WERI-Rb-1 (cell line): ENCODE results near the gene DYSF.

Source experiments
- DNase-seq: peaks from one replicate; pipeline ENCODE4 v3.0.0-alpha.2; 2020
- H3K27ac ChIP-seq: fragments of 250-450 bp; sonication (Bioruptor Pico); 2 replicates; pipeline ENCODE4 v1.5.1; 2020; ENCODE audit warnings: mild to moderate bottlenecking, moderate library complexity
- H3K27me3 ChIP-seq: fragments of 250-450 bp; sonication (Bioruptor Pico); 2 replicates; pipeline ENCODE4 v1.5.1; 2021; ENCODE audit warnings: mild to moderate bottlenecking, low read depth, moderate library complexity; ENCODE audit not compliant: insufficient read depth, severe bottlenecking
- H3K36me3 ChIP-seq: fragments of 250-450 bp; sonication (Bioruptor Pico); 2 replicates; pipeline ENCODE4 v1.5.1; 2020; ENCODE audit warnings: mild to moderate bottlenecking, moderate library complexity
- H3K4me3 ChIP-seq: 2 replicates; pipeline ENCODE4 v1.5.1; 2011; ENCODE audit warnings: low read depth, mild to moderate bottlenecking, control low read depth, low read length
- H3K9me3 ChIP-seq: fragments of 250-450 bp; sonication (Bioruptor Pico); 2 replicates; pipeline ENCODE4 v1.5.1; 2021; ENCODE audit warnings: mild to moderate bottlenecking, moderate library complexity; ENCODE audit not compliant: severe bottlenecking
- CTCF ChIP-seq: IDR thresholded peaks from 2 replicates; pipeline ENCODE4 v1.5.1; 2011; ENCODE audit warnings: low read depth, mild to moderate bottlenecking, control low read depth, inconsistent platforms, low read length

The DYSF gene

GRCh38 chr2:71618327-71619113, 165.2 kb downstream of the DYSF start:
- 0 out of 2 replicates have a peak, but pooled peaks have one; percentile 9 for TF ChIP-seq CTCF
- H3K36me3 ChIP-seq: no peaks in the 10 kb centered on the region
- no peak for DNase-seq

DNA sequence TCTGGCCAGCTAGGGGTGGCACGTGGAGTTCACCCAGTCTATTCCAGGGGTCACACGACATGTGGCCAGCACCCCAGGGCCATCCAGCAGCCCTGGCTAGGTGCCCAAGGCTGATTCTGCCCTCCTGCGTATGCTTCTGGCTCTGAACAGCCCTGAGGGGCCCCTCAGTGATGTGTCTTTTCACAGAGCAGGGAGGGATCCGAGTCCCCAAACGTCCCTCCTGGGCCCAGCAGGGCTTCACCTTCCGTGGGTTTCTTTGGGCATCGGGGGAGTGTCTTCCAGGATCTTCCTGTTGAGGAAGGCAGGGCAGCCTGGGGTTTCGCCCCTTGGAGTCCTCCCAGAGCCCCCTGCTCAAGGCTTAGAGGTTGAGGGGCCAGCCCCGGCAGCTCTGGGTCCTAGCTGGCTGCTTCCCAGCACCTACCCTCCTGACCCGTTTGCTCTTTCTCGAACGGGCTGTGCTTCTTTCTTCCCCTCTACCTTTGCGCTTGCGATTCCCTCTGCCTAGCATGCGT, 165.9 kb downstream of the DYSF start:
- Histone ChIP-seq H3K27me3 (no peaks in the 10 kb centered on the region), H3K9me3 (no peaks in the 10 kb centered on the region), H3K4me3 (no peak overlapping the region), H3K27ac (no peak overlapping the region), H3K36me3 (no peaks in the 10 kb centered on the region)
- DNase-seq: no peak
- TF ChIP-seq CTCF: no peak

More at GRCh38 chr2:71618327-71619113, 165.2 kb downstream of the DYSF start:
- no peaks in the 10 kb centered on the region for H3K27me3 ChIP-seq
- H3K27ac ChIP-seq: no peak overlapping the region
- H3K9me3 ChIP-seq: no peaks in the 10 kb centered on the region
- H3K4me3 ChIP-seq: no peak overlapping the region

- Histone ChIP-seq H3K9me3 (no peaks in the 10 kb centered on the region), H3K27me3 (no peaks in the 10 kb centered on the region), H3K4me3 (no peak overlapping the region), H3K36me3 (no peaks in the 10 kb centered on the region), H3K27ac (no peak overlapping the region)
- TF ChIP-seq CTCF: no peak
- no peak for DNase-seq
These were observed 166.8 kb downstream of the DYSF start for GRCh38 chr2:71620116-71620515.

GRCh38 chr2:71620851-71621251, 167.5 kb downstream of the DYSF start:
- no peak for DNase-seq
- Histone ChIP-seq H3K9me3 (no peaks in the 10 kb centered on the region), H3K36me3 (no peaks in the 10 kb centered on the region), H3K4me3 (no peak overlapping the region), H3K27ac (no peak overlapping the region), H3K27me3 (no peaks in the 10 kb centered on the region)
- no peak for TF ChIP-seq CTCF

DNA sequence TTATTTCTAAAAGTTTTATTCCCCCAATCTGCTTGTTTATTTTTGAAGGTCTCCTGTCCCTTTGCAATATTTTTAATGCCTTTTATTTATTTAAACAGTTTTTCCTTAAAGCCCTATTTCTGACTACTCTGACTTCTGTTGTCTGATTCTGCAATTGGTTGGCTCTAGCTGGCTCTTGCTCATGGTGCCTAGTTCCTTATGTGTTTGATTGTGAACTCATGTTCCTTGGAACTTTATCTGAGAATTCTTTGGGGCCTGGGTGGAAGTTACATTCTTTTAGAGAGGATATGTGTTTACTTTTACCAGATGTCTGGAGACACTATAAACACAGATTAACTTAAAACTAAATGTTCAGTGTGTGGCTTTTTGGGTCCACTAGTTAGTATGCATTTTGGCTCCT, 175.9 kb downstream of the DYSF start:
- Histone ChIP-seq H3K27me3 (no peaks in the 10 kb centered on the region), H3K36me3 (no peaks in the 10 kb centered on the region), H3K9me3 (no peaks in the 10 kb centered on the region), H3K4me3 (no peak overlapping the region), H3K27ac (no peak overlapping the region)
- no peak for DNase-seq
- TF ChIP-seq CTCF: no peak
